Measurements from ENCODE around the gene NPBWR2.

GRCh38 chr20:64096535-64096934 is 10.8 kb downstream of the NPBWR2 start:
- TF ChIP-seq, protein P1, sequence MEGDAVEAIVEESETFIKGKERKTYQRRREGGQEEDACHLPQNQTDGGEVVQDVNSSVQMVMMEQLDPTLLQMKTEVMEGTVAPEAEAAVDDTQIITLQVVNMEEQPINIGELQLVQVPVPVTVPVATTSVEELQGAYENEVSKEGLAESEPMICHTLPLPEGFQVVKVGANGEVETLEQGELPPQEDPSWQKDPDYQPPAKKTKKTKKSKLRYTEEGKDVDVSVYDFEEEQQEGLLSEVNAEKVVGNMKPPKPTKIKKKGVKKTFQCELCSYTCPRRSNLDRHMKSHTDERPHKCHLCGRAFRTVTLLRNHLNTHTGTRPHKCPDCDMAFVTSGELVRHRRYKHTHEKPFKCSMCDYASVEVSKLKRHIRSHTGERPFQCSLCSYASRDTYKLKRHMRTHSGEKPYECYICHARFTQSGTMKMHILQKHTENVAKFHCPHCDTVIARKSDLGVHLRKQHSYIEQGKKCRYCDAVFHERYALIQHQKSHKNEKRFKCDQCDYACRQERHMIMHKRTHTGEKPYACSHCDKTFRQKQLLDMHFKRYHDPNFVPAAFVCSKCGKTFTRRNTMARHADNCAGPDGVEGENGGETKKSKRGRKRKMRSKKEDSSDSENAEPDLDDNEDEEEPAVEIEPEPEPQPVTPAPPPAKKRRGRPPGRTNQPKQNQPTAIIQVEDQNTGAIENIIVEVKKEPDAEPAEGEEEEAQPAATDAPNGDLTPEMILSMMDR (IDR thresholded peaks at IDR 0.05), result no peak
- TF ChIP-seq EZH2 (IDR thresholded peaks at IDR 0.05), result no peak
